Dedifferentiated amniotic fluid mesenchymal stem cell (primary cell): ENCODE measurements around the gene GTF2F2.

Source experiments
- DNase-seq: peaks from one replicate; pipeline ENCODE4 v3.0.0-alpha.2; 2016; ENCODE audit errors: extremely low spot score

GTF2F2 gene

GRCh38 chr13:45120967-45121831, 889 bp downstream of the GTF2F2 start:
- no peak for DNase-seq

- no peak for DNase-seq
Observed at GRCh38 chr13:45122941-45123340, 2.6 kb downstream of the GTF2F2 start.

- DNase-seq = no peak
Observed at GRCh38 chr13:45132369-45133064, 12.2 kb downstream of the GTF2F2 start.

GRCh38 chr13:45133396-45134118, 13.2 kb downstream of the GTF2F2 start:
- no peak for DNase-seq

- DNase-seq = no peak
Observed at GRCh38 chr13:45136741-45137504, 16.6 kb downstream of the GTF2F2 start.

GRCh38 chr13:45137526-45137925, 17.2 kb downstream of the GTF2F2 start:
- DNase-seq = no peak

GRCh38 chr13:45138282-45138681, 18.0 kb downstream of the GTF2F2 start:
- DNase-seq = no peak

- DNase-seq = no peak
Observed at GRCh38 chr13:45141369-45141768, 21.1 kb downstream of the GTF2F2 start.

- DNase-seq = no peak
Observed at GRCh38 chr13:45142440-45143345, 22.4 kb downstream of the GTF2F2 start.

- DNase-seq = no peak
Observed at GRCh38 chr13:45143346-45143751, 23.0 kb downstream of the GTF2F2 start.

- DNase-seq = no peak
Observed at GRCh38 chr13:45149964-45150363, 29.7 kb downstream of the GTF2F2 start.

- DNase-seq = no peak
Observed at GRCh38 chr13:45156565-45157361, 36.5 kb downstream of the GTF2F2 start.

- peak; percentile 15 for DNase-seq
Observed at GRCh38 chr13:45162194-45162593, 41.9 kb downstream of the GTF2F2 start.

- DNase-seq = peak; percentile 48
Observed at GRCh38 chr13:45162821-45163220, 42.5 kb downstream of the GTF2F2 start.

GRCh38 chr13:45166858-45167257, 46.5 kb downstream of the GTF2F2 start:
- DNase-seq = no peak

GRCh38 chr13:45167611-45168554, 47.6 kb downstream of the GTF2F2 start:
- DNase-seq = no peak

- DNase-seq = no peak
Observed at GRCh38 chr13:45168555-45168930, 48.2 kb downstream of the GTF2F2 start.

- DNase-seq = no peak
Observed at GRCh38 chr13:45174478-45174877, 54.2 kb downstream of the GTF2F2 start.
